ENCODE data around the gene NR4A3.

DNA sequence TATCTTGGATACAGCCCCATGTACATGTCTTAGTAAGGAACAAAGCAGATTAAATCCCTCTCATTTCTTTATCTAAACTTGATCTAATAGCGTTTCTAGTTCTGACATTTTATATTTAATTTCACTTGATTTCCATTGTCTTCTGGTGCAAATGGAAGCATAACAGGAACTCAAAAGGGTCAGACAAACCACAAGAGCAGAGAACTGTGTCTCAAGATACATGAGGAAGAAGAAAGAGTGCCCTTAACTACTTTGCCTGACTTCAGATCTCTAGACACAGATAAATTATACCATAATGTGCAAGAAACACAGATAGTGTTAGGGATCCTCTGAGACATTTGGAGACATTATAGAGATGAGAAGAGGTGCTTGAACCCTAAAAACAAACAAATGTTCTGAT is 64.1 kb downstream of the NR4A3 start:
- no peak for TF ChIP-seq ZNF335 (CRISPR knock-in tag; IDR thresholded peaks at IDR 0.05)
- no peak for TF ChIP-seq ZNF280B (CRISPR knock-in tag; IDR thresholded peaks at IDR 0.05; ENCODE audit: borderline replicate concordance)
- TF ChIP-seq HOXA7 (CRISPR knock-in tag; IDR thresholded peaks at IDR 0.05): no peak
- TF ChIP-seq MAX (IDR thresholded peaks at IDR 0.05): no peak
- no peak for TF ChIP-seq TEAD2 (CRISPR knock-in tag; IDR thresholded peaks at IDR 0.05)
- no peak for TF ChIP-seq CTCF (CRISPR knock-in tag; IDR thresholded peaks at IDR 0.05)
- no peak for TF ChIP-seq NFYB (CRISPR knock-in tag; IDR thresholded peaks at IDR 0.05)
- no peak for TF ChIP-seq E2F1 (CRISPR knock-in tag; IDR thresholded peaks at IDR 0.05)
- TF ChIP-seq, protein P1, sequence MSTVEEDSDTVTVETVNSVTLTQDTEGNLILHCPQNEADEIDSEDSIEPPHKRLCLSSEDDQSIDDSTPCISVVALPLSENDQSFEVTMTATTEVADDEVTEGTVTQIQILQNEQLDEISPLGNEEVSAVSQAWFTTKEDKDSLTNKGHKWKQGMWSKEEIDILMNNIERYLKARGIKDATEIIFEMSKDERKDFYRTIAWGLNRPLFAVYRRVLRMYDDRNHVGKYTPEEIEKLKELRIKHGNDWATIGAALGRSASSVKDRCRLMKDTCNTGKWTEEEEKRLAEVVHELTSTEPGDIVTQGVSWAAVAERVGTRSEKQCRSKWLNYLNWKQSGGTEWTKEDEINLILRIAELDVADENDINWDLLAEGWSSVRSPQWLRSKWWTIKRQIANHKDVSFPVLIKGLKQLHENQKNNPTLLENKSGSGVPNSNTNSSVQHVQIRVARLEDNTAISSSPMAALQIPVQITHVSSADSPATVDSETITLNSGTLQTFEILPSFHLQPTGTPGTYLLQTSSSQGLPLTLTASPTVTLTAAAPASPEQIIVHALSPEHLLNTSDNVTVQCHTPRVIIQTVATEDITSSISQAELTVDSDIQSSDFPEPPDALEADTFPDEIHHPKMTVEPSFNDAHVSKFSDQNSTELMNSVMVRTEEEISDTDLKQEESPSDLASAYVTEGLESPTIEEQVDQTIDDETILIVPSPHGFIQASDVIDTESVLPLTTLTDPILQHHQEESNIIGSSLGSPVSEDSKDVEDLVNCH (CRISPR knock-in tag; IDR thresholded peaks at IDR 0.05): no peak
- no peak for TF ChIP-seq SRSF1 (optimal IDR thresholded peaks at IDR 0.05; ENCODE audit: low read depth, low read length)
- TF ChIP-seq ARID3A (IDR thresholded peaks at IDR 0.05; ENCODE audit: low read depth, low read length): no peak
- no peak for TF ChIP-seq ZNF670 (CRISPR knock-in tag; IDR thresholded peaks at IDR 0.05; ENCODE audit: borderline replicate concordance)
- TF ChIP-seq, protein P2, sequence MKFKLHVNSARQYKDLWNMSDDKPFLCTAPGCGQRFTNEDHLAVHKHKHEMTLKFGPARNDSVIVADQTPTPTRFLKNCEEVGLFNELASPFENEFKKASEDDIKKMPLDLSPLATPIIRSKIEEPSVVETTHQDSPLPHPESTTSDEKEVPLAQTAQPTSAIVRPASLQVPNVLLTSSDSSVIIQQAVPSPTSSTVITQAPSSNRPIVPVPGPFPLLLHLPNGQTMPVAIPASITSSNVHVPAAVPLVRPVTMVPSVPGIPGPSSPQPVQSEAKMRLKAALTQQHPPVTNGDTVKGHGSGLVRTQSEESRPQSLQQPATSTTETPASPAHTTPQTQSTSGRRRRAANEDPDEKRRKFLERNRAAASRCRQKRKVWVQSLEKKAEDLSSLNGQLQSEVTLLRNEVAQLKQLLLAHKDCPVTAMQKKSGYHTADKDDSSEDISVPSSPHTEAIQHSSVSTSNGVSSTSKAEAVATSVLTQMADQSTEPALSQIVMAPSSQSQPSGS (CRISPR knock-in tag; IDR thresholded peaks at IDR 0.05): no peak

Data from HepG2 (cell line).